HepG2 (cell line): ENCODE data around the gene PIP5KL1.

Source experiments
- CEBPZ ChIP-seq: IDR thresholded peaks from 2 replicates; pipeline ENCODE4 v1.6.1; 2012; ENCODE audit warnings: low read length, improper control_type of control experiment
- CHD2 ChIP-seq: IDR thresholded peaks from 2 replicates; pipeline ENCODE4 v1.6.1; 2011; ENCODE audit warnings: low read depth, low read length, improper control_type of control experiment
- DNMT1 ChIP-seq: sonication (generic); formaldehyde crosslinking; IDR thresholded peaks from 2 replicates; pipeline ENCODE4 v1.5.1; 2020; ENCODE audit warnings: mild to moderate bottlenecking, missing genetic modification reagents
- IRF2 ChIP-seq: IDR thresholded peaks from 2 replicates; pipeline ENCODE4 v1.6.1; 2018; ENCODE audit warnings: missing genetic modification reagents, missing compliant biosample characterization
- KDM1A ChIP-seq: IDR thresholded peaks from 2 replicates; pipeline ENCODE4 v1.6.1; 2016; ENCODE audit warnings: missing compliant biosample characterization
- ZNF274 ChIP-seq: sonication (generic); formaldehyde crosslinking; IDR thresholded peaks from 2 replicates; pipeline ENCODE4 v1.5.1; 2020; ENCODE audit warnings: mild to moderate bottlenecking, missing genetic modification reagents
- TF ChIP-seq, protein P1 (sequence below): sonication (generic); formaldehyde crosslinking; IDR thresholded peaks from 2 replicates; pipeline ENCODE4 v1.5.0; 2020; ENCODE audit warnings: mild to moderate bottlenecking, missing genetic modification reagents, moderate library complexity

- no peak for TF ChIP-seq CEBPZ
- no peak for TF ChIP-seq KDM1A (CRISPR knock-in tag)
- TF ChIP-seq ZNF274 (CRISPR knock-in tag): no peak
- TF ChIP-seq DNMT1: no peak
- TF ChIP-seq IRF2 (CRISPR knock-in tag): no peak
- no peak for TF ChIP-seq CHD2
- TF ChIP-seq, protein P1, sequence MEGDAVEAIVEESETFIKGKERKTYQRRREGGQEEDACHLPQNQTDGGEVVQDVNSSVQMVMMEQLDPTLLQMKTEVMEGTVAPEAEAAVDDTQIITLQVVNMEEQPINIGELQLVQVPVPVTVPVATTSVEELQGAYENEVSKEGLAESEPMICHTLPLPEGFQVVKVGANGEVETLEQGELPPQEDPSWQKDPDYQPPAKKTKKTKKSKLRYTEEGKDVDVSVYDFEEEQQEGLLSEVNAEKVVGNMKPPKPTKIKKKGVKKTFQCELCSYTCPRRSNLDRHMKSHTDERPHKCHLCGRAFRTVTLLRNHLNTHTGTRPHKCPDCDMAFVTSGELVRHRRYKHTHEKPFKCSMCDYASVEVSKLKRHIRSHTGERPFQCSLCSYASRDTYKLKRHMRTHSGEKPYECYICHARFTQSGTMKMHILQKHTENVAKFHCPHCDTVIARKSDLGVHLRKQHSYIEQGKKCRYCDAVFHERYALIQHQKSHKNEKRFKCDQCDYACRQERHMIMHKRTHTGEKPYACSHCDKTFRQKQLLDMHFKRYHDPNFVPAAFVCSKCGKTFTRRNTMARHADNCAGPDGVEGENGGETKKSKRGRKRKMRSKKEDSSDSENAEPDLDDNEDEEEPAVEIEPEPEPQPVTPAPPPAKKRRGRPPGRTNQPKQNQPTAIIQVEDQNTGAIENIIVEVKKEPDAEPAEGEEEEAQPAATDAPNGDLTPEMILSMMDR: no peak
These were observed 4.4 kb upstream of the PIP5KL1 start for GRCh38 chr9:127934986-127935385.
